NCI-H82 (cell line): ENCODE measurements around the gene CACNA1S.
A peak's percentile ranks its signal among the peaks of the same experiment; 100 is the strongest.

Source experiments
- DNase-seq: peaks from one replicate; lab custom pipeline; 2025; lab: John Stamatoyannopoulos, UW

The CACNA1S gene

DNA sequence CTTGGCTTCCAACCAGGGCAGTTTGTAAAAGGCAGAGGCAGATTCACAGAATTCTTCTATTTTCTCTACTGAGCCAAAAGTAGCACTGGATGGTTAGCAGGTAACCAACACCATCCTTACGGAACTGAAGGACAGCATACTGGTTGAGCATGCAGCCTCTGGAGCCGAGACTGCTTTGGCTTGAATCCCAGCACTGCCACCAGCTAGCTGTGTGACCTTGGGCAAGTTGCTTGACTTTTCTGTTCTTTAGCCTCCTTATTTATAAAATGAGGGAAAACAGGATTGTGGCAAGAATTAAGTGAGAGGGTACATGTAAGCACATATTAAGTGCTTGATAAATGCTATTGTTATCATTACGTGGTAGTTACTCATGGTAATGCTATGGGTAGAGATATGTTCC lies 19.5 kb downstream of the CACNA1S start:
- DNase-seq: no peak

DNA sequence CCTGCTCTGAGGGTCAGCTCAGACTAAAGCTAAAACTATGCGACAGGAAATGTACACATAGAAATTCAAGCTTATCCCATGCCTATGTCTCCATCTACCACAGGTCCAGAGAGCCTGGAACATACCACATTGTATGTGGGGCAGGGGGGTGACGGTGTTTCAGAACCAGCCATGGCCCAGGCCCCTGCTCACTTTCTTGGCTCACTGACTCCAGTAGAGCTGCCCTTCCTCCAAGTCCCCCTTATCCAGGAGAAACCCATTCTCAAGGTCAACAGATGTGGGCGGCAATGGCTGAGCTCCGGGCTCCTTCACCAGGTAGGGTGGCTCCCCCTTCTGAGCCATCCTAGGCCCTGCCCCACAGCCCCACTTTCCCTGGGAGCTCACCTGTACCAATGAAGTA lies 21.0 kb downstream of the CACNA1S start:
- no peak for DNase-seq

DNA sequence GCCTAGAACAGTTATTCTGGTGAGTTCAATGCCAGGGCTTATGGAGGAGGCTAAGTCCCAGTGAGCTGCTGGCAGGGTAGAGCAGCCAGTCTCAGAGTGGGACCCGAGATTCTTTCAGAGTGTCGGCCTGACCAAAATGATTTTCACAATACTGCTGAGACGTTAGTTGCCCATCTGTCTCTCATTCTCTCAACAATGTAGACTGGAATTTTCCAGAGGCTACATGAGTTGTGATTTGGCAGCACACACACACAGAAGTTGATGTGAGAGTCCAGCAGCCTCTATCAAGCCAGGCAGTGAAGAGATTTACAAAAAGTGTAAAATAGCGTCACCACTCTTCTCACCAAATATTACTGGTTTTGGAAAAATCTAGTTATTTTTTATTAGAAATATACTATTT lies 21.7 kb downstream of the CACNA1S start:
- no peak for DNase-seq

DNA sequence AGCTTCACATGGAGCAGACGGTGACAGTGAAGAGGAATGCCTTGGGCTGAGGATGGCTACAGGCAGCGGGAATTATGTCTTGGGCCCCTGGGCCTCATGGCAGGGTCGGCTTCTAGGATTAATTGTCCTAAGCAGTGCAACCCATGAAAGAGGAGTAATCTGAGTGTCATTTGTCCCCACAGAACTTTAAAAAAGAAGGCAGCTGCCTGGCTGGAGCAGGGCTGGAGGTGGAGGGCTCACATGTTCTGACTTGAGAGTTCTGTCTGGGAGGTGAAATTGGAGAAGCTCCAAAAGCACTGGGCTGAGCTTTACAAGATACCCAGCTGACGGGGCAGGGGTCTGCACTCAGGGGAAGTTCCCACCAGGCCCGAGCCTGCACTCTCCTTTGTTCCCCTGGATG lies 22.6 kb downstream of the CACNA1S start:
- DNase-seq: peak; percentile 37

DNA sequence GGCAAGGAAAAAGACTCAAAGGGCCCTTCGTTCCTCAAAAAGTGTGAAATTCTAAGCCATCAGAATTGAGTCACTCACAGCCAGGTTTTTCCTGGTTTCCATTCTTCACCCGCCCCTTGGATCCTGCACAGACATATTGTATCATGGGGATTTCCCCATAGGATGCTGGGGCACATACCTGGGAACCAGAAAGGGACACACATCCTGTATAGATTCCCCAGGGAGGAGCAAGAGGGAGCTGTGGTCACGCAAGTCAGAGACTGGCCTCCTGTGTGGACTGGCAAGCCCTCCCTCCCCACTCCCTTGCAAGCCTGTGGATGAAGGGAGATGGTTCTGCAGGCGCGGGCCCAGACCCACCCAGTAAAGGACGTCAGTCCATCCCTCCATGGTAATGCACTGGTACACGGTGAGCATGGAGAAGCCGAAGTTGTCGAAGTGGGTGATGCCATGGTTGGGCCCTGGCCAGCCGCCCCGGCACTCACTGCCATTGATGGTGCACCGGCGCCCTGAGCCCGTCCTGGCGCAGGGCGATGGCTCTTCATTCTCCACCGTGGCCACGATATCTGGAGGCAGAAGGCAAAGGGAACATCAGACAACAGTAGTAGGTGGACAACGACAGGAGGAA lies 23.2 kb downstream of the CACNA1S start:
- DNase-seq: no peak

DNA sequence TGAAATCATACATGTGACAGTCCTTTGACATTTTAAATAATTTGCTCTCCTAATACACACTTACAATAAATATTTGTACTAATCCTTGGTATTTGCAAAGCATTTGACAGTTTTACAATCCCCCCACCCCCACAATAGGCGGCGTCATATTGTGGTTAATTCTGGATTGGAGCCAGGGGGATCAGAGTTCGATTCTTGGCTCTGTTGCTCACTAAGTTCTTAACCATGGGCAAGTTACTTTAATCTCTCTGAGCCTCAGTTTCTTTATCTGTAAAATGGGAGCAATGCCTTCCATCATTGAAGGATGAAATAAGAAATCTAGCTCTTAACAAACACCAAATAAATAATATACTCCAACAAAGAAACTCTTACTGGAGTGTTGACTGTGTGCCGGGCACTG lies 23.8 kb downstream of the CACNA1S start:
- no peak for DNase-seq

DNA sequence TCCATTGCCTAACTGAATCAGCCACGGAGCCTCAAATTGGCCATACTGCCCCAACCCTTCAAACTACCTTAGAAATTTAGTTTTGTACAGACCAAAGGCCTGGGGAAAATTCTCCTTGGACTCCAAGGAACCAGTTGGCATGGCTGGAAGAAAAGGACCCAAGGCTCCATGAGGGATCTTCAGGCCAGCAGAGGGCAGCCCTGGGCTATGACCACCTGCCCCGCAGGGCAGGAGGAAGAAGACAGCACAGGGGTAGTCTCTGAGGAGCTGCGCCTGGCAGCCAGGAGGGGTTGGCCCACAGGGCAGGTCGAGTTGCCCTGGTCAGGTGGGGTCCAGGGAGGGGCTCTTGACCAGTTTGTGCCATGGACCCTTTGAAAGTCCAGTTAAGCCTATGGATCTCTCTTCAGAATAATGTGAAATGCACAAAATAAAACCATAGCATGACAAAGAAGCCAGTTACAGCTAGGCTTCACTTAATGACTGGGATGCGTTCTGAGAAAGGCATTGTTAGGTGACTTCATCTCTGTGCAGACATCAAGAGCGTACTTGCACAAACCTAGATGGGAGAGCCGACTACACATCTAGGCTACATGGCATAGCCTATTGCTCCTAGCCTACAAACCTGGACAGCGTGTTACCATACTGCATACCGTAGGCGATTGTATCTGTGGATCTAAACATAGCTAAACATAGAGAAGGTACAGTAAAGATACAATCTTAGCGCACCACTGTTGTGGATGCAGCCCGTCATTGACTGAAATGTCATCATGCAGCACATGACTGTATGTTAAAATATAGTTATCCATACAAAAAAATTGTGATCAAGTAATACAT lies 26.1 kb downstream of the CACNA1S start:
- peak; percentile 86 for DNase-seq

DNA sequence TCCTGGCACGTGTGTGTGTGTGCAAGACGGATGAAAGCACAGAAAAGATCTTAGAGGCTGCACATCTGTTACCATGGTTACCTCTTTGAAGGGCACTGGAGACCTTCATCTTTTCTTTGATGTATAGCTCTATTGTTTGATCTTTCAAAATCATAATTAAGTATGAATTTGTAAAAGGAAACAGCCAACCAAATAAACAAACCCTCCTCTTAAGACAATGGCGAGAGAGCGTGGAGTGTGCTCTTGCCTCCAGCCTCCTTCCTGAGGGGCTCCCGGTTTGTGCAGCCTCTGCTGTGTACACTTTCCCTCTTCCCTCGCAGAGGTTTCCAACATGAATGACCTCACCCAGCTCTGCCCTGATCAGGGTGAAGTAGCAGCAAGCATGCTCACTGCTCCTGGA lies 27.9 kb downstream of the CACNA1S start:
- no peak for DNase-seq

DNA sequence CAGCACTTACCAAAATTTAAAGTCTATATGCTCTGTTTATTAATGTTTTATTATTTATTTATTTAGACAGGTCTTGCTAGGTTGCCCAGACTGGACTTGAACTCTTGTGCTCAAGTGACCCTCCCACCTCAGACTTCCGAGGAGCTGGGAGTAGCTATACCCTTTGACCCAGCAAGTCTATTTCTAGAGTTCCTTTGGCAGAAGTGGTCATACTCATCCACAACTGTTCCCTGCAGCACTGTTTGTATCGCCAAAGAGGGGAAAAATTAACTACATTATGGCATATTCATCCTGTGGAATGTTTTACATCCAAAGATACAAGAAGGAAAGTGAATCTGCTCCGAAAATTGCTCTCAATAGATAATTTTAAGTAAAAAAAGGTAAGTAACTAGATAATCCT lies 28.5 kb downstream of the CACNA1S start:
- no peak for DNase-seq

DNA sequence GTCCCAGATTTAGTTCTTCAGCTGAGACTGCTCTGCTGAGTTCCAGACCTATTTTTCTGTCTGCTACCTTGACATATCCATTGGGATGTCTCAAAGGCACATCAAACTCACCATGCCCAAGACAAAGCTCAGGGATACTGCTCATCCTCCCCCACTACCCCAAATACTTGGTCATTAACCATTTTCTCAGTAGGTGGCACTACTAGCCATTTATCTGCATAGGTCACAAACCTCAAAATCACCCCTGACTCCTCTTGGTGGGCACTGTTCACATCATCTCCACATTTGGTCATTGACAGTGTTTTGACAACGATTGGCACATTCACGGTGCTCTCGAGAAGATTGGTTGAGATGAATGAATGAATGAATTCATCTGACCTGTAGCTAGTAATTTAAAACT lies 32.1 kb downstream of the CACNA1S start:
- peak; percentile 30 for DNase-seq

DNA sequence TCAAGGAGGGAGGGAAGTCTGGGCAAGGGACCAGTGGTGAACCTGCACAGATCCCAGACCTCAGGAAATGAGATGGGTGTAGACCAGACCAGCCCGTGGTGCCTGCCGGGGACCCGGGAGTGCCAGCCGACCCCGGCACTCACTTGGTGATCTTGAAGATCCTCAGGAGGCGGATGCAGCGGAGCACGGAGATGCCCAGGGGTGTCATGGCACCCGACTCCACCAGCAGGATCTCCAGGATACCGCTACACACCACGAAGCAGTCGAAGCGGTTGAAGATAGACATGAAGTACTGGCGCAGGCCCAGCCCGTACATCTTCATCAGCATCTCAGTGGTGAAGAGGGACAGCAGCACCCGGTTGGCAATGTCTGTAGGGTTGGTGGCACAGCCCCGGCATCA lies 34.5 kb downstream of the CACNA1S start:
- DNase-seq: no peak

DNA sequence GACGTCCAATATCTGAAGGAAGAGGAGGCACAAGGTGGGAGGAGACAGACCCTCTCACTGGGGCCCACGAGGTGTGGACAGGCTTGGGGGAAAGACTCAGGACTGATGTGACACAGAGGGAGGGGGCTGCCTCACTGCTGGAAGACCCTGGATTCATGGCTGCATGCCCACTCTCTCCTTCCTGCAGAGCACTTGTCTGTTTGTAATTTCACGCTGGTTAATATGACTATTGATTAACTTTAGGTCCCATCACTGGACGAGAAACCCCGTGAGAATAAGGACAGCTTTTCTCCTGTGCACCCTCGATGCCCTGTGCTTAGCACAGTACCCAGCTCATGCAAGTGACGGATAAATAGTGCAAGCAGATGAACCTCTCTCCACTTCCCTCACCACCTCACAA lies 35.1 kb downstream of the CACNA1S start:
- DNase-seq: no peak

DNA sequence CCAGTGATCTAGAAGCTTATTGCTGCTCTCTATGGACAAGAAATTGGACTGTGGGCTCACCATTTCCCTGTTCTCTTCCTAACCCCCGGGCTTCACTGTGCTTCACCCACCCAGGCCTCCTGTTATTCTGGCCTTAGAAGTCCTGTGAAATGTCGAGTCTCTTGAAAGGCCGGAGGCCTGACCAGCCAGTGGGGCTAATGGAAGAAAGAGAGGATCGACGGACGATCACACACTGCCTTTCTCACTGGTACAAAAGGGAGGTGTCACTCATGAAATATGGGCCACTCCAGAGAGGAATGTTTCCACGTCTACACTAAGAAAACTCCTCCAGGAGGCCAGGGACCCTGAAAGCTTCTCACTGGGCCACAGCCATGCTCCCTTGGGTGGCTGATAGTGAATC lies 36.1 kb downstream of the CACNA1S start:
- no peak for DNase-seq

DNA sequence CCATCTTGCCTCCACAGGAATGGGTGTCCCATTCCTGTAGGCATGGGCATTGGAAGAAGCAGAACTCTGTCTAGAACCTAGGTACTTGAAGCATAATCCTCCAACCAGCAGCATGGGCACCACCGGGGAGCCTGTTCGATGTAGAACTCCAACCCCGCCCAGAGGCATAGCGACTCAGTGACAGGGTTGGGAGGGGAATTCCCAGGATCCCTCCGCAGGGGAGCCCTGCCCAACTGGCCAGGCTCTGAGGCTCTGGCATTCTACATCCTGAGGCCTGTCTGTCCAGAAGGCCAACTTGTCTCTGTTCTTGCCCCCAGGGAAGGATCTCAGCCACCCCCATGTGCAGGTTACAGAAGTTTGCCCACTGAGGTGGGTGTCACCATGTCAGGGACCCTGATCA lies 38.2 kb downstream of the CACNA1S start:
- DNase-seq: no peak

DNA sequence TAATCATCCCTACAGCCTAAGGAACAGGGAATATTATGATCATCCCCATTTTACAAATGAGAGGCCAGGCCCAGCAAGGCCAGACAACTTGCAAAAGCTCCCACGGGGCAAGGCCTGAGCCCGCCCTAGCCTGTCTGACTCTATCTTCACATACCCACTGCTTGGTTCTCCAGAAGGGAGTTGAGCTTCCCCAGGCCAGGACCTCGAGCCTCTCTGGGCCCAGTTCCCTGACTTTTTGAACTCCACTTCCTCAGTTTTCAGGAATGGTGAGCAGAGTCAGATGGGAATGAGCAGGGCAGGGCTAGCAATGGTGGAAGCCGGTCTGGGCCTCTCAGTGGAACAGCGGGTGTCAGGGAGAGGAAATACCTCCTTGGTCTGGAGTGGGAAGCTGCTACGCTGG lies 39.3 kb downstream of the CACNA1S start:
- no peak for DNase-seq

DNA sequence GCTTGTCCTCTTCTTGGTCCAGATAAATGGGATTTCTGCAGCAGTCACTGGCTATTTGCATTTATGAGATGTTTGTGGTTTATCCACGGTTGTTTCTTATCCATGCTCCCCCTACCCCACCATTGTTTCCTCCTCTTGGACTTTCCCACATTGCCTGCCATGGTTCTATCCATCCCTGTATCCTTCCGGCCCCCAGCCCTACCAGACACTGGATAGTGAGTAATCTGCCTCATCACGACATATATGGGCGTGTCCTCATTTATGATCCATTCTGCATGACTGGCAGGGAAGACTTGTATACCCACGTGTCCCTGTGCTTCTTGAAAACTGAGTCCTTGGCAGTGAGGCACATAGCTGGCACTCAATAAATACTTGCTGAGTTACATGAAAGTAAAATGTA lies 40.1 kb downstream of the CACNA1S start:
- no peak for DNase-seq

DNA sequence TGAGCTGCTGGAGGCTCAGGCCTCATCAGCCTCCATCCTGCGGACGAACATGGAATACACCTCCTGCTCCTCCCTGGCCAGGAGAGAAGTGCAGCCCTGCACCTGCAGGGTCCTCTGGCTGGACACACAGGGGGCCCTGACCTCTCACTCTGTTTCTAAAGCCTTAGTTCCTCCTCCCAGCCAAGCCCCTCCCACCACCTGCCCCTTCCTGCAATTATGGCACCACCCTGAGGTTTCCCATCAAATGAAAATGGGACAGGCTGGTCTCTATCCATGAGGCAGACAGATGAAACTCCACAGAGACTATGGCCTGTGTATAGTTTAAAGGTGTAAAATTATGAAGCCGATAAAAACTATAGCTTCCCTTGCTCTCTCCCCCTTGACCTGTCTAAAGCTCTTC lies 42.6 kb downstream of the CACNA1S start:
- DNase-seq: no peak

DNA sequence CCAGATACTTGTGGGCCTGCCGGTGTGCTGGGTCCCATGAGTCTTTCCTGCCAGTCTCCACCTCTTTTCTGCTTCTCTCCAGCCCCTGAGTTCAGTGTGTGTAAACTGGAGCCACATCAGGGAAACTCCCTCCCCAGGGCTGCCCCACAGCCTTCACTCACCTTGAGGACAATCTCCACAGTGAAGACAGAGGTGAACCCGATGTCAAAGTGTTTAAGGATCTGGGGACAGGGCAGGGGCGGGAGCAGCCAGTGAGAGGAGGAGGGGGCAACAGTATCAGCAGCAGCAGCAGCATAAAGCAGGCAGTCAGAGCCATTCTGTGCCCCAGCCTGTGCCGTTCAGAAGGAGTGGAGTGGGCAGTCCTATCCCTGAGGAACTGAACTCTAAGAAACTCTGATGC lies 43.2 kb downstream of the CACNA1S start:
- DNase-seq: no peak

DNA sequence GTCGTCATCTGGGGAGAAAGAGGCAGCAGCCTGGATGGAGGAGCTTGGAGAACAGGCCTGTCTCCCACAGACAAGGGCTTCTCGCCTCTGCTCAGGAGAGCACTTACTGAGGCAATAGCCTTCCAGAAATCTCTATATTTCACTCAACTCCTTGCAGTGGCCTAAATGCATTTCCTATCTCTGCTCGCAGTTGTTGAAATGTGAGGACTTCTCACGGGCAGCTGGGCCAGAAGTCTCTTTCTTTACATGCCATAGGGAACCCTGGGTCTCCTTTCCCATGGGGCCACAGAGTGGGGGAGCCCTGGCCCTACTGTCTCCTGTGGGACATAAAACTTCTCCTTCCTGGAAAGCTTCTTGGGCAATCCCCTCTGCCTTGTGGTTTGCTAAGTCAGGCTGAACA lies 45.2 kb downstream of the CACNA1S start:
- no peak for DNase-seq

DNA sequence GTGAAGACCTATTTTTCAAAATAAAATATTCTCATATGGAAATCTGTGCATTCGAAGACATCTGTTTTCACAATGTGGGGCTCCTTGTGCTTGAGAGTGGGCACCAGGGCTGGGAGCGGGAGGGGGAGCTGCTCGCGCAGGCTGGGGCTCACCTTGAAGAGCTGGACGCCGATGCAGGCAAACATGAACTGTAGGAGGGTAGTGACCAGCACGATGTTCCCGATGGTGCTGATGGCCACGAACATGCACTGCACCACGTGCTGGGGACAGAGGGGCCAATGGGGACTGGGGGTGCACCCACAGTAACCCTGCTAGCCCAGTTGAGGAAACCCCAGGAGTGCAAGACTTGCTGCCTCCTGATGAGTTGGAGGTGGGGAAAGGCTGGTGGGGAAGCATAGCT lies 46.5 kb downstream of the CACNA1S start:
- DNase-seq: no peak

DNA sequence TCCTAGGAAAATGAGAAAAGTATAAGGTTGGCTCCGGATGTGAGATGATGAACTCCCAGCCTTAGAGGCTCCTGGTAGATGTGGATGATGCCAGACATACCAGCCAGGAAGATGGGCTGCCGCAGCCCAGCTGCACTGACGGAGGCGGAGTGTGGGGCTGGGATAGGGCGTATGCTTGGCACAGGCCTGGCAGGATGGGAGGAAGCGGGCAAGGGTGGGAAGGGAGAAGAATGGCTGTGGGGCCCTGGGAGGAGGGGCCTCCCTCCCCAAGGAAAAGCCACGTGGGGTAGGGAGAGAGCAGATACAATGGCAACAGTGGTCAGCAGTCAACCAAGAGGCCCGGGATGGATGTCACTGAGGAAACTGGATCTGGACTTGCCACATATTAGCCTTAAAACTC lies 47.4 kb downstream of the CACNA1S start:
- DNase-seq: no peak

DNA sequence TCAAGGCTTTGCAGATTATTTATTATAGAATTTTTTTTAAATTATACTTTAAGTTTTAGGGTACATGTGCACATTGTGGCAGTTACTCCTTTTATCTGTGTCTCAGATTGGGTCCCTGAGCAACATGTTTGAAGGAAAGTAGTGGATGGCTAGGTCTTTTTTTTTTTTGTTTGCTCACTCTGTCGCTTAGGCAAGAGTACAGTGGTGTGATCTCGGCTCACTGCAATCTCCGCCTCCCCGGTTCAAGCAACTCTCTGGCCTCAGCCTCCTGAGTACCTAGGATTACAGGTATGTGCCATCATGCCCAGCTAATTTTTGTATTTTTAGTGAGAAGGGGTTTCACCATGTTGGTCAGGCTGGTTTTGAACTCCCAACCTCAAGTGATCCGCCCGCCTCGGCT lies 49.1 kb downstream of the CACNA1S start:
- no peak for DNase-seq

DNA sequence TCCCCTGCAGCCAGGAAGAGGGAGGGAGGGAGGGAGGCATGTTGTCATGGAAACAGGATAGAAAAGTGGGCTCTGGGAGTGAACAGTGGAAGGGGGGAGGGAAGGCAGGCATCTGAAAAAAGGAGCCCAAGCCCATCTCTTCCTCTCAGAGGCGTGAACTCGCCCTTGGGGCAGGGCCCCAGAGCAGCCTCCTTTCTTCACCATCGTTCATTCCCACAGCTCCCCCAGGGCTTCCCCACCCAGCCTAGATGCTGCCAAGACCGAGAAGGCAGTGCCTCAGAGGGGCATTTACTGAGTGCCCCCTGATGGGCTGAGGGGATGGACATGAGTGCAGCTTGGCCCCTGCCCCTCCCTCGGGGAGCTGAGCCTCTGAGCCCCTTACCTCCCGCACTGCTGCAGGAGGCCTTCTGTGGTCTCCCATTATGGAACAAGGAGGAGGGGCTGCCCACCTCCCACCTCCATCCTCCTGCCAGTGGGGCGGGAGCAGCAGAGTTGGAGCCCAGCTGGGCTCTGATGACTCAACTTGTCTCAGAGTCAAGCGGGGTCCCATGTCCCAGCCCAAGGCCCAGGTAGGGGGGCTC lies 49.6 kb downstream of the CACNA1S start:
- no peak for DNase-seq

DNA sequence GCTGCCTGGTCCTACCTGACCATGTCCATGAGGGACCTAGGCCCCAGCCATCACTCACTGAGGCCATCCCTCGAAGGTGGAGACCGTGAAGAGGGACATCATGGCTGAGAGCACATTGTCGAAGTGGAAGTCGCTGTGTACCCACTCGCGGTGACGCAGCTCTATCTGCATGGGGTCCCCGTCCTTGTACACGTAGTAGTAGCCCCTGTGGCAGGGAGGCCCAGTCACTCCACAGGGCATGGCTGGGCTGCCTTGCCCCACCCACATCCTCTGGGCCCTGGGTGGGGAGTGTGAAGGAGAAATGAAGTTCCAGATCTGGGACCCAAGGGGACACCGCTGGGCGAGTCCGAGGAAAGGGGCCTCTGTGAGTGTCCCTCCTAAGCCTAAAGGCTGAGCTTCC lies 50.3 kb downstream of the CACNA1S start:
- no peak for DNase-seq
